ENCODE measurements around the gene ZNF432.
"Not testable (repeated sequence)": the region's sequence is repeated elsewhere in the genome, so short reads cannot be mapped to it uniquely, and the experiment has no call there.

ZNF432 gene

GRCh38 chr19:52028780-52029123 is 19.9 kb downstream of the ZNF432 start:
- Mint-ChIP-seq H3K27me3 (ENCODE audit: low read depth) (no peaks in the 10 kb centered on the region), H3K9me3 (peaks cover 69% of the 10 kb centered on the region), H3K36me3 (ENCODE audit: low read depth) (peaks cover 75% of the 10 kb centered on the region), H3K4me1 (ENCODE audit: low read depth) (peaks cover 17% of the 10 kb centered on the region), H3K27ac (peak overlapping the region; percentile 95), H3K4me3 (peak overlapping the region; percentile 90)
- no peak for DNase-seq (ENCODE audit: low spot score)

DNA sequence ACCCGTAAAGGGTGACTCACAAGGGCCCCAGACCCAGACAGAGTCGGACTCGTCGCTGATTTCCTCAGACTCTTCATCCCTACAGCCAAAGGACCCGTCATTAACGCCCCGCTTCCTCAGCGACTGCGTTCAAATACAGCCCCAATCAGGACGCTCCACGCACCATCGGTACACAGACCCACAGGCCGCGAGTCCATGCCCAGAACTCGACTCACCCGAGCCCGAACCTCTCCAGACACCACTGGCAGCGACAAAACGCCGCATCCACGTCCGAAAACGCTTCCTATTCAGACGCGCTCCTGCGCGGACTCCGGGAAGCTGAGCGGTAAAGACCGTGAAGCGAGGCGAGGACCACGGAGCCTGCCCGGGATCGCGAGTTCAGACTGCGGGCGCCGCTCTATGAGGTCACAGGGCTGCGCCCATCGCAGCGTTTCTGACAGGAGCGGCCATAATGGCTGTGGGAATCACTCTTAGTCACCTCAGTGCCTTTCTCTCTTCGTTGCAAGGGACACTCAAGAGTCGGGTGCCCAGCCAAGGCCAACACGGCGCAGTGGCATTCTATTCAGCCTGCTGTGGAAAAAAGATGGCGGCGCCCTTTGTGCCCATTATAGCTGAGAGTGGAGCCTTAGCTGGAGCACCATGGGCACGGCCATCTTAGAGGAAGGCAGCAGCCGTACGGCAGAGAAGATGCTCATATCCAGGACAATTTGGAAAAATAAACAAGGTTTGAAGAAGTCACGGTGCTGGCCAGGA is 20.4 kb downstream of the ZNF432 start, which contains the start of gene ZNF614:
TSS of gene ZNF614 (minus strand) at position 353 of the 753 bp plus-strand sequence. CDS start 2,634 bp downstream, outside the sequence.
- H3K4me1 Mint-ChIP-seq (ENCODE audit: low read depth), result peaks cover 17% of the 10 kb centered on the region
- H3K27ac Mint-ChIP-seq, result peak within 1 kb of the TSS; percentile 95
- H3K27me3 Mint-ChIP-seq (ENCODE audit: low read depth), result no peaks in the 10 kb centered on the region
- peak within 1 kb of the TSS; percentile 90 for H3K4me3 Mint-ChIP-seq
- peaks cover 69% of the 10 kb centered on the region for H3K9me3 Mint-ChIP-seq
- peak; percentile 90 for DNase-seq (ENCODE audit: low spot score)
- H3K36me3 Mint-ChIP-seq (ENCODE audit: low read depth), result peaks cover 75% of the 10 kb centered on the region

GRCh38 chr19:52026255-52026990 is 22.2 kb downstream of the ZNF432 start:
- H3K4me1 Mint-ChIP-seq (ENCODE audit: low read depth), result peaks cover 17% of the 10 kb centered on the region
- H3K4me3 Mint-ChIP-seq, result peak overlapping the region; percentile 90
- H3K9me3 Mint-ChIP-seq, result peaks cover 73% of the 10 kb centered on the region
- peaks cover 83% of the 10 kb centered on the region for H3K36me3 Mint-ChIP-seq (ENCODE audit: low read depth)
- not testable (repeated sequence) for DNase-seq (ENCODE audit: low spot score); H3K27ac Mint-ChIP-seq; H3K27me3 Mint-ChIP-seq (ENCODE audit: low read depth)

- peaks cover 87% of the 10 kb centered on the region for H3K36me3 Mint-ChIP-seq (ENCODE audit: low read depth)
- peaks cover 75% of the 10 kb centered on the region for H3K9me3 Mint-ChIP-seq
- not testable (repeated sequence) for DNase-seq (ENCODE audit: low spot score); H3K27me3 Mint-ChIP-seq (ENCODE audit: low read depth); H3K4me3 Mint-ChIP-seq; H3K27ac Mint-ChIP-seq
- peaks cover 17% of the 10 kb centered on the region for H3K4me1 Mint-ChIP-seq (ENCODE audit: low read depth)
Measured at GRCh38 chr19:52024478-52024877, 24.2 kb downstream of the ZNF432 start.

DNA sequence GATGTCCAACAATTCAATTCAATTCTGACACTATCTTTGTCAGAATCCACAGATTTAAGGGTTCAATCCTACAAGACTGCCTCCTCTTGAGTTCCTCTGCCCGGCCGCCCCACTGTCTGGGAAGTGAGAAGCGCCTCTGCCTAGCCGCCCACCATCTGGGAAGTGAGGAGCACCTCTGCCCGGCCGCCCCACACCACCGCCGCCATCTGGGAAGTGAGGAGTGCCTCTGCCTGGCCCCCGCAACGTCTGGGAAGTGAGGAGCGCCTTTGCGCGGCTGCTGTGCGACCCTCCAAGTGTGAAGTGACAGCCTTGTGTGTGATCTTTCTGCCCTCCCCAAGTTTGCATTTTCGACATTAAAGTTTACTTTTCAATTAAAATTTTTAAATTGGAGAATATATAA is 26.4 kb downstream of the ZNF432 start:
- no peaks in the 10 kb centered on the region for H3K27me3 Mint-ChIP-seq (ENCODE audit: low read depth)
- no peak overlapping the region for H3K4me3 Mint-ChIP-seq
- H3K4me1 Mint-ChIP-seq (ENCODE audit: low read depth), result peaks cover 5% of the 10 kb centered on the region
- H3K36me3 Mint-ChIP-seq (ENCODE audit: low read depth), result peaks cover 94% of the 10 kb centered on the region
- peaks cover 82% of the 10 kb centered on the region for H3K9me3 Mint-ChIP-seq
- no peak overlapping the region for H3K27ac Mint-ChIP-seq
- DNase-seq (ENCODE audit: low spot score), result no peak

- H3K4me3 Mint-ChIP-seq, result no peak overlapping the region
- H3K27ac Mint-ChIP-seq, result no peak overlapping the region
- H3K9me3 Mint-ChIP-seq, result peaks cover 82% of the 10 kb centered on the region
- H3K4me1 Mint-ChIP-seq (ENCODE audit: low read depth), result no peaks in the 10 kb centered on the region
- no peak for DNase-seq (ENCODE audit: low spot score)
- peaks cover 94% of the 10 kb centered on the region for H3K36me3 Mint-ChIP-seq (ENCODE audit: low read depth)
- no peaks in the 10 kb centered on the region for H3K27me3 Mint-ChIP-seq (ENCODE audit: low read depth)
Measured at GRCh38 chr19:52020506-52020905, 28.1 kb downstream of the ZNF432 start.

- Mint-ChIP-seq H3K4me3 (no peak overlapping the region), H3K27ac (no peak overlapping the region), H3K4me1 (ENCODE audit: low read depth) (peaks cover 11% of the 10 kb centered on the region), H3K36me3 (ENCODE audit: low read depth) (peaks cover 51% of the 10 kb centered on the region), H3K27me3 (ENCODE audit: low read depth) (no peaks in the 10 kb centered on the region), H3K9me3 (peaks cover 63% of the 10 kb centered on the region)
- no peak for DNase-seq (ENCODE audit: low spot score)
Measured at GRCh38 chr19:52010674-52011073, 38.0 kb downstream of the ZNF432 start.

GRCh38 chr19:52007806-52008557 is 40.7 kb downstream of the ZNF432 start, which contains the start of gene ZNF615:
TSS of gene ZNF615 (minus strand) at chr19:52008211. CDS start at chr19:52003711, 4,500 bp downstream.
- peak within 1 kb of the TSS; percentile 96 for H3K4me3 Mint-ChIP-seq
- peak; percentile 83 for DNase-seq (ENCODE audit: low spot score)
- H3K4me1 Mint-ChIP-seq (ENCODE audit: low read depth), result peaks cover 11% of the 10 kb centered on the region
- no peaks in the 10 kb centered on the region for H3K27me3 Mint-ChIP-seq (ENCODE audit: low read depth)
- H3K9me3 Mint-ChIP-seq, result peaks cover 63% of the 10 kb centered on the region
- peak within 1 kb of the TSS; percentile 98 for H3K27ac Mint-ChIP-seq
- H3K36me3 Mint-ChIP-seq (ENCODE audit: low read depth), result peaks cover 54% of the 10 kb centered on the region

DNA sequence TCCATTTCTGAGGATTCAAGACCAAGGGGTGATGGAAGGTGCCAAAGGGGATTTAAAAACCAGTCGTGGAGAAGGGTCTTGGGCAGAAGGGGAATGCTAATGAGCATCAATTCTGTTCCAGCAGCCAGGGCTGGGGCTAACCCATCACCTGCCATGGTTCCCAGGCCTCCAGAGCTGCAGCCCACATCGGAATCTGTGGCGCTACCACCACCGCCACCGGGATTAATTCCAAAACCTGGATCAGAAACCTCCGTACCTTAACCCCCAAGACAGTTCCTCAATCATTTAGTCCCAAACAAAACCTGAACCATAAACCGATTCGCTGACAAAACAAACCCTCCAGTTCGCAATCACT is 41.2 kb downstream of the ZNF432 start:
- Mint-ChIP-seq H3K4me3 (peak overlapping the region; percentile 96), H3K4me1 (ENCODE audit: low read depth) (peaks cover 11% of the 10 kb centered on the region), H3K27me3 (ENCODE audit: low read depth) (no peaks in the 10 kb centered on the region), H3K27ac (peak overlapping the region; percentile 98), H3K9me3 (peaks cover 65% of the 10 kb centered on the region), H3K36me3 (ENCODE audit: low read depth) (peaks cover 50% of the 10 kb centered on the region)
- DNase-seq (ENCODE audit: low spot score), result no peak

DNA sequence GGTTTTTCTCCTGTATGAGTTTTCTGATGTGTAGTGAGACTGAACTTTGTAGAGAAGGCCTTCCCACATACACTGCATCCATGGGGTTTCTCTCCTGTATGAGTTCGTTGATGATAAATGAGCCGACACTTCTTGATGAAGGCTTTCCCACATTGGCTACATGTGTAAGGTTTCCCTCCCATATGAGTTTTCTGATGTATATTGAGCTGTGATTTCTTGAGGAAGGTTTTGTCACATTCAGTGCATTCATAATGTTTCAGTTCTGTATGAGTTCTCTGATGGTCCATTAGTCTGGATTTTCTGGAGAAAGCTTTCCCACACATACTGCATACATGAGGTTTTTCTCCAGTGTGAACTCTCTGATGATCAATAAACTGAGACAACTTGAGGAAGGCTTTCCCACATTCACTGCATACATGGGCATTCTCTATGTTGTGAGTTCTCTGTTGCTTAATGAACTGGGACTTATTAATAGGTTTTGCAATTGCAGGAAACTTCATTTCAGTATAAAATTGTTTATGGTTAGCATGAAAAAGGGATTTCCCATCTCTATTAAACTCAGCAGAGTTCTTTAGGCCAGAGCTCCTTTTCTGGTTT is 54.5 kb downstream of the ZNF432 start:
- H3K4me3 Mint-ChIP-seq, result no peak overlapping the region
- no peak for DNase-seq (ENCODE audit: low spot score)
- H3K27me3 Mint-ChIP-seq (ENCODE audit: low read depth), result no peaks in the 10 kb centered on the region
- H3K4me1 Mint-ChIP-seq (ENCODE audit: low read depth), result no peaks in the 10 kb centered on the region
- peaks cover 57% of the 10 kb centered on the region for H3K36me3 Mint-ChIP-seq (ENCODE audit: low read depth)
- H3K9me3 Mint-ChIP-seq, result peaks cover 81% of the 10 kb centered on the region
- H3K27ac Mint-ChIP-seq, result no peak overlapping the region

DNA sequence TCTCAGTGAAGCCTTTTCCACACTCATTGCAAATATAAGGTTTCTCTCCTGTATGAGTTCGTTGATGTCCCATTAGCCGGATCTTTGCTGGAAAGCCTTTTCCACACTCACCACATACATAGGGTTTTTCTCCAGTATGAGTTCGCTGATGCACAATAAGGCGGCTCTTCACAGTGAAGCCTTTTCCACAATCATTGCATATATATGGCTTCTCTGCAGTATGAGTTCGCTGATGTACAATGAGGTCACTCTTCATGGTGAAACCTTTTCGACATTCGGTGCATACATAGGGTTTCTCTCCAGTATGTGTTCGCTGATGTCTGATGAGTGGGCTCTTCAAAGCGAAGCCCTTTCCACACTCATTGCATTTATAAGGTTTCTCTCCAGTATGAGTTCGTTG is 55.2 kb downstream of the ZNF432 start:
- DNase-seq (ENCODE audit: low spot score), result no peak
- Mint-ChIP-seq H3K9me3 (peaks cover 84% of the 10 kb centered on the region), H3K4me1 (ENCODE audit: low read depth) (no peaks in the 10 kb centered on the region), H3K27ac (no peak overlapping the region), H3K36me3 (ENCODE audit: low read depth) (peaks cover 52% of the 10 kb centered on the region), H3K4me3 (no peak overlapping the region), H3K27me3 (ENCODE audit: low read depth) (no peaks in the 10 kb centered on the region)

DNA sequence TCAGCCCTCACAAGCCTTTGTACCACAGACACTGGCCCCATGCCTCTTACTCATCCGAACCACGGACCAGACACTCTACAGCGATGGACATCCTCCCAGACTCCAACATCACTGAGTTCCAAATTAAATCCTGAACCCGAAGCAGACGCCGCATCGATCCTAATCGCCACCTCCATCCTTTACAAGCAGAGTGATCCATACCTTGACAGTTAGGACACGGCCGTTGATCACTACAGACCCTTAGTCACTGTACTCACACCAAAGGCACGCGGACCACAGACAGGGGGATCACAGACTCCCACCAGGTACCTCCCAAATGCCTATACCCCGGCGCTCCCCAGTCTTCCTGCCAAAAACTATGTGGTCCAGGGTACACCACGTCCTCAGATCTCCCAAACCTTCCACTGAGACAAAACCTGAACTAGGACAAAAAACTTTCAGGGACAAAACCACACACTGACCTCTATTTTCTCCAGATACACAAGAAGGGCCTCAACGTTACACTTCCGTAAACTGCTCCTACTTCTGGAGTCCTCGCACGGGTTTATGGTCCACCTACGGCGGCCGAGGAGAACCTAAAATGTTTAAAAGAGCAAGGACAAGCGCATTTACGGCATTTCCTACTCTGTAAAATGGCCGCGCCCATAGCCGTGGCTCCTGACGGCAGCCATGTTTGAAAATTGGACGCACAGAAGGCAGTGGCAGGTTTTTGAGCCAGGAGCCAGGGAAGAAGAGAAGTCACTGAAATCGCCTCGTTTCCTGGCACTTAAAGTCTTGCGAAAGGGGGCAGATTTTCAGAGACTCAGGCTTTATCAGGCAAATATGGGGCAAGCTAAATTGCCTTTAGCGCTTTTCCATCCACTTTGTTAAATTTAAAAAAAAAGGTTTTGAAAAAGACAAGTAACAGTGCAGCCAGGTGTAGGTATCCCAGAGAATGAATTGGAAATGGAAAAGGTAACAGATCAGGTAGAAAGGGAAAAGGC is 62.0 kb downstream of the ZNF432 start, which contains the start of gene ZNF350:
TSS of gene ZNF350 (minus strand) at position 532 of the 983 bp plus-strand sequence. CDS start 12,480 bp downstream, outside the sequence.
- Mint-ChIP-seq H3K27ac (peak within 1 kb of the TSS; percentile 93), H3K4me3 (peak within 1 kb of the TSS; percentile 92), H3K36me3 (ENCODE audit: low read depth) (peaks cover 44% of the 10 kb centered on the region), H3K4me1 (ENCODE audit: low read depth) (peaks cover 5% of the 10 kb centered on the region), H3K27me3 (ENCODE audit: low read depth) (no peaks in the 10 kb centered on the region), H3K9me3 (peaks cover 70% of the 10 kb centered on the region)
- peak; percentile 87 for DNase-seq (ENCODE audit: low spot score)

All from T-helper 2 cell treated with Interferon-gamma antibody and Interleukin-4, amounts not matched to agents 5 μg/mL and 100 μg/mL, for 36 hours (primary cell).